PC-3 (cell line): ENCODE results near the gene ABCD3.

ENCODE experiments used
- CTCF ChIP-seq: fragments of 300-600 bp; sonication (generic); conservative IDR thresholded peaks from 2 replicates; pipeline ENCODE4 v1.5.1; 2017; ENCODE audit warnings: antibody characterized with exemption, low read depth, mild to moderate bottlenecking, low read length
- EZH2 ChIP-seq: fragments of 300-600 bp; sonication (generic); IDR thresholded peaks from one replicate; pipeline ENCODE4 v1.6.1; 2017; ENCODE audit warnings: antibody characterized with exemption, mild to moderate bottlenecking, low read length; ENCODE audit not compliant: unreplicated experiment

GRCh38 chr1:94535879-94536278, 117.7 kb downstream of the ABCD3 start:
- TF ChIP-seq CTCF (no peak), EZH2 (no peak)
